Measurements from ENCODE around the gene PPP2R3A.

DNA sequence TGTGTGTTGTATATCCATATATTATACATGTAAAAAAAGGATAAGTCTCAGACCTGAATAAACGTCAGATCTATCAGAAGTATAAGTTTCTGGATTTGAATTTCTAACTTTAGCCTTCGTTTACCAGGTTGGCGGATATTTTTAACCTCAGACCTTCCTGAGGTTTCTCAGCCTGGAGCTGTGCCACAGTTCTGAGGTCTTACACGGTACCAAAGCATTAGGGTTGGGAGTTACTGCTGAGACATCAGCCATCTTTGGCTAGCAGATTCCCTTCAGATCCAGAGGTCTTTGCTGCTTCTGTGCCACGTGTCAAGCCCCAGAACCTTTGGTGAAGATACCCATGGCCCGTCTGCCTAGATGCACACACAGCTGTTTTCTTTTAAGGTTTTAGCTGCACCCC, 84.7 kb downstream of the PPP2R3A start:
- TF ChIP-seq, protein P1, sequence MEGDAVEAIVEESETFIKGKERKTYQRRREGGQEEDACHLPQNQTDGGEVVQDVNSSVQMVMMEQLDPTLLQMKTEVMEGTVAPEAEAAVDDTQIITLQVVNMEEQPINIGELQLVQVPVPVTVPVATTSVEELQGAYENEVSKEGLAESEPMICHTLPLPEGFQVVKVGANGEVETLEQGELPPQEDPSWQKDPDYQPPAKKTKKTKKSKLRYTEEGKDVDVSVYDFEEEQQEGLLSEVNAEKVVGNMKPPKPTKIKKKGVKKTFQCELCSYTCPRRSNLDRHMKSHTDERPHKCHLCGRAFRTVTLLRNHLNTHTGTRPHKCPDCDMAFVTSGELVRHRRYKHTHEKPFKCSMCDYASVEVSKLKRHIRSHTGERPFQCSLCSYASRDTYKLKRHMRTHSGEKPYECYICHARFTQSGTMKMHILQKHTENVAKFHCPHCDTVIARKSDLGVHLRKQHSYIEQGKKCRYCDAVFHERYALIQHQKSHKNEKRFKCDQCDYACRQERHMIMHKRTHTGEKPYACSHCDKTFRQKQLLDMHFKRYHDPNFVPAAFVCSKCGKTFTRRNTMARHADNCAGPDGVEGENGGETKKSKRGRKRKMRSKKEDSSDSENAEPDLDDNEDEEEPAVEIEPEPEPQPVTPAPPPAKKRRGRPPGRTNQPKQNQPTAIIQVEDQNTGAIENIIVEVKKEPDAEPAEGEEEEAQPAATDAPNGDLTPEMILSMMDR (IDR thresholded peaks at IDR 0.05): no peak
- no peak for TF ChIP-seq POLR2A (IDR thresholded peaks at IDR 0.05)

All from right lobe of liver (tissue), 4 donors.